Mucosa of stomach (tissue), 1 donor: ENCODE results near the gene EPS15.
"Not testable (repeated sequence)": the region's sequence is repeated elsewhere in the genome, so short reads cannot be mapped to it uniquely, and the experiment has no call there.

ENCODE experiments used
- H3K27me3 ChIP-seq: one replicate; pipeline ENCODE4 v1.7.0; 2013; ENCODE audit warnings: mild to moderate bottlenecking, low read length; ENCODE audit not compliant: control insufficient read depth, insufficient read depth
- H3K36me3 ChIP-seq: one replicate; pipeline ENCODE4 v1.7.0; 2013; ENCODE audit warnings: low read length; ENCODE audit not compliant: control insufficient read depth, insufficient read depth
- H3K4me1 ChIP-seq: one replicate; pipeline ENCODE4 v1.7.0; 2013; ENCODE audit warnings: mild to moderate bottlenecking, low read length; ENCODE audit not compliant: control insufficient read depth, insufficient read depth
- H3K4me3 ChIP-seq: one replicate; pipeline ENCODE4 v1.7.0; 2013; ENCODE audit warnings: low read length
- H3K9ac ChIP-seq: one replicate; pipeline ENCODE4 v1.7.0; 2013; ENCODE audit warnings: mild to moderate bottlenecking, low read length, moderate library complexity
- H3K9me3 ChIP-seq: one replicate; pipeline ENCODE4 v1.7.0; 2013; ENCODE audit warnings: mild to moderate bottlenecking, low read length, moderate library complexity; ENCODE audit not compliant: control insufficient read depth
- donor health status: Pancreatic carcinoma.

Gene EPS15

DNA sequence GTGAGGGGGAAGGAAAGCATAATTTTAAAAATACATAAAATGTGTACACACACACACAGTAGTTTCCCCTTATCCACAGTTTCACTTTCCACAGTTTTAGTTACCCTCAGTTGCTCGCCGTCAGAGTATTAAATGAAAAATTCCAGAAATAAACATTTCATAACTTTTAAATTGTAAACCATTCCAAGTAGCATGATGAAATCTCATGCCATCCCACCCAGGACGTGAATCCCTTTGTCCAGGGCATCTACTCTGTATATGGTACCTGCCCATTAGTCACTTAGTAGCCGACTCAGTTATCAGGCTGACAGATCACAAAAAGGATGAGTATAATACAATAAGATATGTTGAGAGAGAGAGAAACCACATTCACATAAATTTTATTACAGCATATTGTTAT is 36.2 kb downstream of the EPS15 start:
- H3K4me1 ChIP-seq = no peaks in the 10 kb centered on the region

DNA sequence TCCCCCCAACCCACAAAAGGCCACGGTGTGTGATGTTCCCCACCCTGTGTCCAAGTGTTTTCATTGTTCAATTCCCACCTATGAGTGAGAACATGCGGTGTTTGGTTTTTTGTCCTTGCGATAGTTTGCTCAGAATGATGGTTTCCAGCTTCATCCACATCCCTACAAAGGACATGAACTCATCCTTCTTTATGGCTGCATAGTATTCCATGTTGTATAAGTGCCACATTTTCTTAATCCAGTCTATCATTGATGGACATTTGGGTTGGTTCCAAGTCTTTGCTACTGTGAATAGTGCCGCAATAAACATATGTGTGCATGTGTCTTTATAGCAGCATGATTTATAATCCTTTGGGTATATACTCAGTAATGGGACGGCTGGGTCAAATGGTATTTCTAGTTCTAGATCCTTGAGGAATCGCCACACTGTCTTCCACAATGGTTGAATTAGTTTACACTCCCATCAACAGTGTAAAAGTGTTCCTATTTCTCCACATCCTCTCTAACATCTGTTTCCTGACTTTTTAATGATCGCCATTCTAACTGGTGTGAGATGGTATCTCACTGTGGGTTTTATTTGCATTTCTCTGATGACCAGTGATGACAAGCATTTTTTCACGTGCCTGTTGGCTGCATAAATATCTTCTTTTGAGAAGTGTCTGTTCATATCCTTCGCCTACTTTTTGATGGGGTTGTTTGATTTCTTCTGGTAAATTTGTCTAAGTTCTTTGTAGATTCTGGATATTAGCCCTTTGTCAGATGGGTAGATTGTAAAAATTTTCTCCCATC is 44.0 kb downstream of the EPS15 start:
- H3K36me3 ChIP-seq, H3K27me3 ChIP-seq, H3K4me3 ChIP-seq, H3K4me1 ChIP-seq, H3K9me3 ChIP-seq, H3K9ac ChIP-seq: not testable (repeated sequence)

More for the DNA sequence above, 36.2 kb downstream of the EPS15 start:
- H3K9ac ChIP-seq = no peak overlapping the region
- no peaks in the 10 kb centered on the region for H3K27me3 ChIP-seq
- no peaks in the 10 kb centered on the region for H3K9me3 ChIP-seq
- no peak overlapping the region for H3K4me3 ChIP-seq
- no peaks in the 10 kb centered on the region for H3K36me3 ChIP-seq

DNA sequence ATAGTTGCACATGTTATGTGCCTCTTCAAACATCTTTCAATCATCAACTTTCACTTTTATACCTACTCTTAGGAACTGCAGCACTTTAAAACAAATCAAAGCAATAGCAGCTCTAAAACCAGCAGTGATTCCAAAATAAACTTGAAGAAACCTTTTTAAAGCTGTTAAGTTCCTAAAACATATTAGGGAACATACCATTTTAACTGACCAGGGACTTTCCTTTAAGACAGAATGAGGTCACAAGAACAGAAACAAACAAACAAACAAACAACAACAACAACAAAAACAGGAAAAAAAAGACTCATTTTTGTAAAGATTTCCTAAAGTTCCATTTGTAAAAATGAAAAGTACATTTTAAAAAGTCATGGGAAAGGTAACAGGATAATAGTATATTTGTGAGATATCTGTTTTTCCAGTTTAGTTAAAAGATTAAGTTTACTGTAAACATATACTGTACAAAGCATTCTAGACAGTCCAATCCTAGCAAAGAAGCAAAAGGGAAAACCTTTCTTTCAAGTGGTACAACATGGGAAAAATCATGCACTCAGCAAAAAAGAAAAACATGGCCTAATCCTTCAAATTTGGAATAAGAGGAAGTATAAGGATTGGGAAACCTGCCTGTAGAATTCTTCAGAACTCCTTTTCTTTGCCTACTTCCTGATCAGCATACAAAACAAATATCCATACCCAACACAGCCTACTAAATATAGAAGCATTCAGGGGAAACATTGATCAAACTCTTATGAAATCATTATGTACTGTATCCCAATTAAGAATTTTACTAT is 45.5 kb downstream of the EPS15 start:
- H3K4me1 ChIP-seq = no peaks in the 10 kb centered on the region
- H3K27me3 ChIP-seq = no peaks in the 10 kb centered on the region
- no peak overlapping the region for H3K4me3 ChIP-seq
- H3K9me3 ChIP-seq = no peaks in the 10 kb centered on the region
- no peaks in the 10 kb centered on the region for H3K36me3 ChIP-seq
- no peak overlapping the region for H3K9ac ChIP-seq

DNA sequence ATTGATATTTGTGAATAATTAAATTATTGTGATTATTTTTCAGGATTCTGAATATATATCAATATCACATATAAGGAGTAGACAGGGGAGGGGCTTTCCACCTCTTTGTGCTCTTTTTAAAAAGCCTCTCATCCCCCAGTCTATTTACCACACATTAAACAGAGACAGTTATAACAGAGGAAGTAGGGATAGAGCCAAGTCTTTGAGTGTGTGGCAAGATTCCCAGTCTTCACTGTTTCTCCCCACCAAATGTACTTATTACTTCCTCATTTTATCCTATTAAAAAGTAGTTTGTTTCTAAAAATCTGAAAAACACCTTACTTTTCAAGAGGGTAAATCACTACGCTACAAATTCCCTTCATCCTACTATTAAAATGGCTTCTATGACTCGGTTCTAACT is 46.7 kb downstream of the EPS15 start:
- no peak overlapping the region for H3K9ac ChIP-seq
- no peaks in the 10 kb centered on the region for H3K4me1 ChIP-seq
- no peaks in the 10 kb centered on the region for H3K36me3 ChIP-seq
- no peaks in the 10 kb centered on the region for H3K9me3 ChIP-seq
- no peaks in the 10 kb centered on the region for H3K27me3 ChIP-seq
- H3K4me3 ChIP-seq = no peak overlapping the region

- Histone ChIP-seq H3K9ac (no peak overlapping the region), H3K4me3 (no peak overlapping the region), H3K27me3 (no peaks in the 10 kb centered on the region), H3K4me1 (no peaks in the 10 kb centered on the region), H3K36me3 (no peaks in the 10 kb centered on the region), H3K9me3 (no peaks in the 10 kb centered on the region)
Observed at GRCh38 chr1:51469518-51469917, 49.5 kb downstream of the EPS15 start.

GRCh38 chr1:51464828-51465227 is 54.2 kb downstream of the EPS15 start:
- Histone ChIP-seq H3K27me3 (no peaks in the 10 kb centered on the region), H3K4me3 (no peak overlapping the region), H3K4me1 (no peaks in the 10 kb centered on the region), H3K9me3 (no peaks in the 10 kb centered on the region), H3K9ac (no peak overlapping the region), H3K36me3 (no peaks in the 10 kb centered on the region)

DNA sequence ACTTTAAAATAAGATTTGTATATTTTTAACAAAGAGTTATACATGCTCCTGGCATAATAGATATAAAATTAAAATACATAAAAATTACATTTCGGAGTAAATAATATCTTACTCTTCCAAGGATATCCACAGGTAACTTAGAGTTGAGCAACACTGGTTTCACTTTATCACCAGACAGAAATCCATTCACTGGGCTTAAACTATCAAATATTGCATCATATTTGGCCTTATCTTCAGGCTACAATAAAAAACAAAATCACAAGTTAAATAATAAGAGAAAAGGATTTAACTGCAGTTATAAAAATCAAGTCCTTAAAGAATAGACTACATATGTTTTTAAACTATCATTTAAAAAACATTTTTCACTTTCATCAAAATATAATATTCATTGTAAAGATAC is 55.5 kb downstream of the EPS15 start:
- Histone ChIP-seq H3K36me3 (no peaks in the 10 kb centered on the region), H3K4me1 (no peaks in the 10 kb centered on the region), H3K4me3 (no peak overlapping the region), H3K9ac (no peak overlapping the region), H3K27me3 (no peaks in the 10 kb centered on the region), H3K9me3 (no peaks in the 10 kb centered on the region)

DNA sequence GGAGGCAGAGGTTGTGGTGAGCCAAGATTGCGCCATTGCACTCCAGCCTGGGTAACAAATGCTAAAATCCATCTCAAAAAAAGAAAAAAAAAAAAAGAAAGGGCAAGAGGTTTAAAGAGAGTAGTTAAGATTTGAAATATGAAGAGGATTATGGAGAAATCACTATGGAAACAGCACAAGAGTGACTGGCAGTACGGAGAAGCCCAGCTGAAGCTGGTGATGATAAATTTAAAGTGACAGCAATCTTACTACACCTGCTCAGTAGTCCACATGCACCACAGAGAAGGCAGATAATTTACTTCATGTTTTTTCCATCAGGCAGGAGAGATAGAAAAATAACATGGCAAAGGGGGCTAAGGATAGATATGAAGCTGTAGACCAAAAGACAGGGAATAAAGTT is 56.8 kb downstream of the EPS15 start:
- not testable (repeated sequence) for H3K4me1 ChIP-seq, H3K27me3 ChIP-seq, H3K36me3 ChIP-seq, H3K9me3 ChIP-seq, H3K4me3 ChIP-seq, H3K9ac ChIP-seq

DNA sequence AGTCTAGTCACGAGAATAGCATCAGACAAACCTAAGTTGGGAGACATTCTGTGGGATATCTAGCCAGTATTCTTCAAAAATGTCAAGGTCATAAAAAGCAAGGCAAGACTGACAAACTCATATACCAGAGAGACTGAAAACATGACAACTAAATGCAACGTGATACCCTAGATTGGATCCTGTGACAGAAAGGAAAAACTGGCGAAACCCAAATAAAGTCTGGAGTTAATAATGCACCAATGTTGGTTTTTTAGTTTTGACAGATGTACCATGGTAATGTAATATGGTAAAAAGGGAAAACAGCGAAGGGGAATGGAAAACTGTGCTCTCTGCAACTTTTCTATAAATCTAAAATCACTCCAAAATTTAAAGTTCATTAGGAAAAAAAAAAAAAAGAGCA is 64.5 kb downstream of the EPS15 start:
- no peaks in the 10 kb centered on the region for H3K9me3 ChIP-seq
- H3K36me3 ChIP-seq = no peaks in the 10 kb centered on the region
- no peak overlapping the region for H3K4me3 ChIP-seq
- H3K27me3 ChIP-seq = no peaks in the 10 kb centered on the region
- H3K4me1 ChIP-seq = no peaks in the 10 kb centered on the region
- no peak overlapping the region for H3K9ac ChIP-seq

DNA sequence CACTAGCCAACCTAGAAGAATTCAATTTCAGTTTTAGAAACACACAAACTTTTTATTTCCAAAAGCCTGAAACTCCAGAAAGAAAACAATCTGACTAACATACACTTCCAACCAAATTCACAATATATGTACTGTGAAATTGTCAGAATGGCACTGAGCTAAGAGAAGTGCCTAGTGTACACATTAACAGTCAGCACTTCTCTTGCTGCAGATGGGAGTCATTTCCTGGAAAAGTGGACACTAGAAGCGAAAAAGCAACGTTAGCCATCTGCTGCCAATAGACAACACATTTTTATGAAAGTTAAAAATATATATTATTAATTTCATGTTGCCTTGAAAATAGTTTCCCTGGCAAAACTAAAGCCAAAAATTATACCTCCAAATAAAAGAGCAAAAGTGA is 66.1 kb downstream of the EPS15 start:
- Histone ChIP-seq H3K4me3 (no peak overlapping the region), H3K9me3 (no peaks in the 10 kb centered on the region), H3K9ac (no peak overlapping the region), H3K4me1 (no peaks in the 10 kb centered on the region), H3K27me3 (no peaks in the 10 kb centered on the region), H3K36me3 (no peaks in the 10 kb centered on the region)

- not testable (repeated sequence) for H3K27me3 ChIP-seq, H3K4me1 ChIP-seq, H3K9me3 ChIP-seq, H3K36me3 ChIP-seq, H3K9ac ChIP-seq, H3K4me3 ChIP-seq
Observed at GRCh38 chr1:51448844-51449454, 70.1 kb downstream of the EPS15 start.

DNA sequence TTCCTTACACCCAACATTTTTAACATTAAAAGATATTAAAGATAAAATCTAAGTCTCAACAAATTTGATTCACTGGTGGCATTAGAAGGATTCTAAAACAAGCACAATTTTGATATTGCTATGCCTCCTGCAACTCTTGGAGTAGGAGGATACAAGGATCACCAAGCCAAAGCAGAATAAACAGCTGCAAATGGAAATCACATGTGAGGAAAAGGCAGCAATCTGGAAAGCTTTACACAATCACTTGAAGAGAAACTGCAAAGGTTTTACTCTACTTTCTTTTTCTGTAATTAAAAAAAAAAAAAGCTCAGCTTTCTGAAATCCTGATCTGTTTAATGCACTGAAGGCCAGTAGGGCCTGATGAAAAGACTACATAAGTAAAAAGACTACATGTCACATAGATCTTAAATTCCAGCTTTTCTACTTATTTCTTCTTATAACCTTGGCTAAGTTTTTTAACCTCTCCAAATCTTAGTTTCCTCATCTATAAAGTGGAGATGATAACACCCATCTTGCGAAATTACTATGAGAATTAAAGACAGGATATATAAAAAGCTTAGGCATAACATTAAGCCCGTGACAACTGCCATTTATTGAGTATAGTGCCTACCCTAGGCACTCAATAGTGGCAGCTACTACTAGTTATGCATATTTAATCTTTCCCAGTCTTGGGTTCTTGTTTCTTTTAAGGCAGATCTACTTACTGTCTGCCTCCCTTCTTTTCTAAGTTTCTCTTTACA is 73.5 kb downstream of the EPS15 start:
- Histone ChIP-seq H3K27me3 (no peaks in the 10 kb centered on the region), H3K4me3 (no peak overlapping the region), H3K4me1 (peaks cover 18% of the 10 kb centered on the region), H3K9me3 (no peaks in the 10 kb centered on the region), H3K9ac (no peak overlapping the region), H3K36me3 (no peaks in the 10 kb centered on the region)
